Fibroblast of peridontal ligament (primary cell): ENCODE results near the gene FYB2.

Experiments
- DNase-seq: peaks from one replicate; pipeline ENCODE4 v3.0.0-alpha.2; 2010; ENCODE audit errors: extremely low read depth

Gene FYB2

GRCh38 chr1:56715156-56715555 lies 104.0 kb downstream of the FYB2 start:
- peak; percentile 34 for DNase-seq

DNA sequence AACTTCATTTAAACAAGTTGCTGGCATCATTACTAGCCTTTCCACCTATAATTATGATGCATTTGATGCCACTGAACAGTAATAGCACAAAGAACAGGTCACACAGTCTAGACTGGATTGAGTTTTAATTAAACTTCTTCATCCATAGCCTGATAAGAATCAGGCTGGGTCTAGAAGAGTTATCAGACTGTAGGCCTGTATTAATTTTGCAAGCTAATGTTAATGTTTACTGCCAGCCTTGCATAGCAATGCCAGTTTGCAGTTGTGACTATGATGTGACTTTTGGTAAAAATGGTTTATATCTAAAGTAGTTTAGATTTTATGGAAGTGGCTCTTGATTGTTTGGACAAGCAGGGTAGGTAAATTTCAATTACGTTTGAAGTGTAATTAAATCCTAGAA lies 106.1 kb downstream of the FYB2 start:
- DNase-seq = no peak

DNA sequence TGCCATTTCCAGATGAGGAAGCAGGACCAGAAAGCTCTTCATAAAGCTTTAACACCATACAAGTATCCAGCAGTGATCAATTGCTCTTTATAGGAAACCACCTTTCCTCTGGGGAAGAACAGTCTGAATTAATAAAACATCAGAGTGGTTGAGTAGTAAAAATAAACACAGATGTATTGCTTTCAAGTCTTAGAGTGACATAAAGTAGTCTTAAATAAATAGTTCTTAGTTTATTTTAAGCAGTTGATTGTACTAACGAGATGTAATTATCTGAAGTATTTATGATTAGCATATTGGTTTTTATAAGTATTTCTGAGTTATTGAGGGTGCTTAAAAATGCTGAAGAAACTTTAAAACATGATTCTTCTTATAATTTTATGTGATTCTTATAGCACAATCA lies 107.1 kb downstream of the FYB2 start:
- DNase-seq = peak; percentile 8

- DNase-seq = peak; percentile 77
Observed at GRCh38 chr1:56710646-56711045, 108.6 kb downstream of the FYB2 start.

DNA sequence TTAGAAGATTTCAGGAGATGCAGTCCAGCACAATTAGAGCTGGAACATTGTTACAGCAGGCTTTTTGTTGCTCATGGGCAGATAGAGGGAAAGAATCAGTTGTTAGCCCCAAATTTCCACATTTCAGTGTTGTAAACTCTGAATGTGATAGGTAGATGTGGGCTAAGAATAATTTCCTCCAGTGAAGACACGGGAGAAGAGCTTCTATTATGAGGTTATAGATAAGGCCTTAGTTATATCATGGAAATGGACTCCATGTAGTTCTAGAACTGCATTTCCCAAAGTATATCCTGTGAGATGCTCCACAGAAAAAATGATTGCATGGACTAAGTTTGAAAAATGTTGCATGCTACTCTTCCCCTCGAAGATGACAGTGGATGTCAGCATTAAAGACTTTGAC lies 109.2 kb downstream of the FYB2 start:
- DNase-seq = no peak

GRCh38 chr1:56709269-56709880 lies 109.8 kb downstream of the FYB2 start:
- DNase-seq = peak; percentile 86

- no peak for DNase-seq
Observed at GRCh38 chr1:56707379-56707778, 111.8 kb downstream of the FYB2 start.

- no peak for DNase-seq
Observed at GRCh38 chr1:56703747-56704146, 115.5 kb downstream of the FYB2 start.

DNA sequence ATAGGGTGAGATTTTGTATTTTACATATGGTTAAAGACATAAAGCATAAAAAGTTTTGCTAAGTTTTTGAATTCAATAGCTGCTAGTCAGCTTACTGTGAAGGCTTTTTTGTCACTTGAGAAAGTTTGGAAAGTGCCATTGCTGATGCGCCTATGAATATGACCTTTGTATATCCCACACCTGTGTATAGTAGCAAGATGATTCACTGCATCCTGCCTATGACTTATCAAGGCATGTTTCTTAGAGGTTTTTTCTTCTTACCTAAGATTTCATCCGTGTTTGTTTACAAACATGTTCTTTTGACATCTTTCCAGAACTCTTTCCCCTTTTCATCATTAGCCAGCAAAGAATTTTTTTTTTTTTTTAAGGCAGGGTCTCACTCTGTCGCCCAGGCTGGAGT lies 122.5 kb downstream of the FYB2 start:
- no peak for DNase-seq

- DNase-seq = peak; percentile 15
Observed at GRCh38 chr1:56688522-56689026, 130.6 kb downstream of the FYB2 start.

- DNase-seq = peak; percentile 66
Observed at GRCh38 chr1:56686169-56686568, 133.0 kb downstream of the FYB2 start.

GRCh38 chr1:56683569-56683968 lies 135.6 kb downstream of the FYB2 start:
- no peak for DNase-seq

GRCh38 chr1:56676571-56677035 lies 142.6 kb downstream of the FYB2 start:
- DNase-seq = peak; percentile 87

DNA sequence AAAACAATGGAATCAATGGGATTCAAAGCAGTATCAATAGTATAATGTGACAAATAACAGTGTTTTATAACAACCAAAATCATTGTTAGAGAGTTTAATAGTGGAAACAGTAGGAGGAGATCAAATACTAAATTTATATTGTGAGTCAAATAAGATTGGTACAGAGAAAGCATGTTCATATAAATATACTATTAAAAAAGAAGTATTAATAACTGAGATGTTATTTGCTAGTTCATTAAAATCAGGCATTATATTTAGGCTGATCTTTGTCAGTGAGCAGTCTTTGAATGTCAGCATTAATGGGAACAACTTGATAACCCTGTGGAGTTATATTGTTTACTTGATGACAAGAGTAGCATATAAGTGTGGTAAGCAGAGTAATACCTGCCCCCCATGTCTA lies 143.4 kb downstream of the FYB2 start:
- no peak for DNase-seq

DNA sequence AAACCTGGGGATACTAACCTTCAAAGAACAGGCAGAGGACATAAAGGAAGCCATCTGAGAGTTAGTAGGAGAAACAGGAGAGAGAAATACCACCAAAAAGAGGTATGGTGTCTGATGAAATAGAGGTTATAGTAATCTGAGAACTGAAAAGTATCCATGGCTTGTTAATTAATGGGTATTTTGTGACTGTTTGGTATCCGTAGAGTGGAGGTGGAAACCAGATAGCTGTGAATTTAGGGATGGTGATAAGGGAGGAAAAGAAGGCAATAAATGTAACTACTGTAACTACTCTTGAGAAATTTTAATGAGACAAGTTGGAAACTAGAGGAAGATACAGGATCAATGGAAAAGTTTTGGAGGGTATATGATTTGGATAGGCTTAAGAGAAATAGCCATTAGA lies 146.6 kb downstream of the FYB2 start:
- no peak for DNase-seq

- no peak for DNase-seq
Observed at GRCh38 chr1:56671542-56671941, 147.7 kb downstream of the FYB2 start.

GRCh38 chr1:56671085-56671484 lies 148.1 kb downstream of the FYB2 start:
- no peak for DNase-seq

DNA sequence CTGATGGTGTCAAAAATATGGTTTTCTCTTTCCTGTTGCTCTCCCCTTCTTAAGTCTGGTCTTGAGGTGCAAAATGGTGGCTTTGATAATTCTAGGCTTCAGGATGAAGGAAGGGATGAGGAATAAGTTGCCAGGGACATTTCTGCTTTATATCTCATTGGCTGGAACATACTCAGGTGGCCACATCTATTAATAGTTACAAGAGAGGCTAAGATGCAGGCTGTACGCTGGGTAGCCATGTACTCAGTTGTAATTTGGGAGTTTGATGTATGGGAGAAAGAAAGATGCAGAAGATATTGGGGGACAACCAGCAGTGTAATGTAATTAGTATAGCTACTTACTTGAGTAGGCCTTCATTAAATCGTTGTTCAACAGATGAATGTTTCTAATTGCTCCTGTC lies 148.9 kb downstream of the FYB2 start:
- DNase-seq = no peak
